Activated effector memory CD4-positive, alpha-beta T cell treated with anti-CD3 and anti-CD28 coated beads, Interleukin-2, amount 50 U/mL, for 16 hours (primary cell): ENCODE results near the gene C2orf42.
A peak's percentile ranks its signal among the peaks of the same experiment; 100 is the strongest.
"Not testable (repeated sequence)": the region's sequence is repeated elsewhere in the genome, so short reads cannot be mapped to it uniquely, and the experiment has no call there.

ENCODE experiments used
- DNase-seq: peaks from one replicate; pipeline ENCODE4 v3.0.0-alpha.2; 2020

The C2orf42 gene

GRCh38 chr2:70169654-70170245, 21.1 kb downstream of the C2orf42 start:
- DNase-seq, result not testable (repeated sequence)

GRCh38 chr2:70161069-70161534, 29.7 kb downstream of the C2orf42 start:
- DNase-seq, result no peak

- no peak for DNase-seq
These were observed 30.3 kb downstream of the C2orf42 start for GRCh38 chr2:70160545-70160944.

GRCh38 chr2:70149130-70149686, 41.6 kb downstream of the C2orf42 start:
- DNase-seq, result not testable (repeated sequence)

- DNase-seq, result not testable (repeated sequence)
These were observed 42.5 kb downstream of the C2orf42 start for GRCh38 chr2:70148211-70148760.

- DNase-seq, result peak; percentile 70
These were observed 44.7 kb downstream of the C2orf42 start for GRCh38 chr2:70145851-70146739.

GRCh38 chr2:70145144-70145490, 45.7 kb downstream of the C2orf42 start:
- peak; percentile 52 for DNase-seq

GRCh38 chr2:70144443-70145143, 46.2 kb downstream of the C2orf42 start:
- DNase-seq, result peak; percentile 57

GRCh38 chr2:70143314-70144150, 47.3 kb downstream of the C2orf42 start:
- DNase-seq, result peak; percentile 82

- DNase-seq, result peak; percentile 100
These were observed 48.1 kb downstream of the C2orf42 start for GRCh38 chr2:70142590-70143313.

- no peak for DNase-seq
These were observed 48.8 kb downstream of the C2orf42 start for GRCh38 chr2:70141902-70142589.

- DNase-seq, result peak; percentile 82
These were observed 49.5 kb downstream of the C2orf42 start for GRCh38 chr2:70141212-70141901.

- DNase-seq, result no peak
These were observed 50.0 kb downstream of the C2orf42 start for GRCh38 chr2:70140791-70141211.

- DNase-seq, result not testable (repeated sequence)
These were observed 56.4 kb downstream of the C2orf42 start for GRCh38 chr2:70134323-70134983.

GRCh38 chr2:70133491-70134322, 57.1 kb downstream of the C2orf42 start:
- no peak for DNase-seq

- DNase-seq, result no peak
These were observed 57.7 kb downstream of the C2orf42 start for GRCh38 chr2:70133127-70133452.

- DNase-seq, result peak; percentile 77
These were observed 58.3 kb downstream of the C2orf42 start for GRCh38 chr2:70132244-70133126.
